ENCODE data around the gene LIMS1.

LIMS1 gene

GRCh38 chr2:108577099-108577498, 42.8 kb downstream of the LIMS1 start:
- no peak for DNase-seq (ENCODE audit: extremely low spot score)
- CTCF ChIA-PET, result interaction anchor here (1.3 to 2.4 kb wide), 2 partner anchors 10 to 59 kb away, joined by 3 to 10 read pairs; no protein-coding TSS in a partner anchor
- POLR2A ChIA-PET, result no interaction called here
- TF ChIP-seq CTCF (IDR thresholded peaks at IDR 0.05; ENCODE audit: control extremely low read depth, extremely low read depth, low read depth, missing control alignments), result no peak

GRCh38 chr2:108579623-108580022, 45.4 kb downstream of the LIMS1 start:
- ChIA-PET CTCF (interaction anchor here (1.0 to 1.6 kb wide), 2 partner anchors 8 to 46 kb away, joined by 3 read pairs; partner anchors contain the start of gene LIMS1), POLR2A (no interaction called here)
- no peak for TF ChIP-seq CTCF (IDR thresholded peaks at IDR 0.05; ENCODE audit: control extremely low read depth, extremely low read depth, low read depth, missing control alignments)
- no peak for DNase-seq (ENCODE audit: extremely low spot score)

GRCh38 chr2:108580050-108580449, 45.8 kb downstream of the LIMS1 start:
- no peak for TF ChIP-seq CTCF (IDR thresholded peaks at IDR 0.05; ENCODE audit: control extremely low read depth, extremely low read depth, low read depth, missing control alignments)
- ChIA-PET CTCF (interaction anchor here (0.6 to 1.6 kb wide), 4 partner anchors 9 to 56 kb away, joined by 3 read pairs; partner anchors contain the start of gene LIMS1), POLR2A (no interaction called here)
- DNase-seq (ENCODE audit: extremely low spot score), result no peak

- ChIA-PET CTCF (interaction anchor here (0.6 to 3.2 kb wide), 50 partner anchors 10 to 926 kb away, joined by 3 to 57 read pairs (median 5); no protein-coding TSS in a partner anchor), POLR2A (no interaction called here)
- TF ChIP-seq CTCF (IDR thresholded peaks at IDR 0.05; ENCODE audit: control extremely low read depth, extremely low read depth, low read depth, missing control alignments), result peak; percentile 79
- DNase-seq (ENCODE audit: extremely low spot score), result peak; percentile 74
Observed at GRCh38 chr2:108583903-108584520, 49.7 kb downstream of the LIMS1 start.

- POLR2A ChIA-PET, result no interaction called here
- no peak for DNase-seq (ENCODE audit: extremely low spot score)
- TF ChIP-seq CTCF (IDR thresholded peaks at IDR 0.05; ENCODE audit: control extremely low read depth, extremely low read depth, low read depth, missing control alignments), result no peak
- CTCF ChIA-PET, result interaction anchor here (1.9 to 2.8 kb wide), 5 partner anchors 8 to 51 kb away, joined by 6 to 38 read pairs (median 19); no protein-coding TSS in a partner anchor
Observed at GRCh38 chr2:108585436-108585835, 51.2 kb downstream of the LIMS1 start.

GRCh38 chr2:108586116-108586515, 51.8 kb downstream of the LIMS1 start:
- TF ChIP-seq CTCF (IDR thresholded peaks at IDR 0.05; ENCODE audit: control extremely low read depth, extremely low read depth, low read depth, missing control alignments), result no peak
- ChIA-PET POLR2A (no interaction called here), CTCF (interaction anchor here (1.0 to 2.8 kb wide), 7 partner anchors 12 to 235 kb away, joined by 3 to 19 read pairs (median 3); no protein-coding TSS in a partner anchor)
- DNase-seq (ENCODE audit: extremely low spot score), result no peak
